CD4-positive, alpha-beta T cell treated with Interleukin-12 subunit alpha and Interleukin-12 subunit beta, for 1 hour (primary cell): Measurements from ENCODE around the gene VRTN.
A peak's percentile ranks its signal among the peaks of the same experiment; 100 is the strongest.

Source experiments
- DNase-seq: peaks from one replicate; pipeline ENCODE4 v3.0.0-alpha.2; 2020

Gene VRTN

GRCh38 chr14:74400031-74400685 is 51.9 kb downstream of the VRTN start:
- no peak for DNase-seq

GRCh38 chr14:74400919-74401503 is 52.7 kb downstream of the VRTN start:
- DNase-seq, result no peak

- DNase-seq, result peak; percentile 79
Measured at GRCh38 chr14:74401504-74402241, 53.4 kb downstream of the VRTN start.

- no peak for DNase-seq
Measured at GRCh38 chr14:74402401-74403251, 54.4 kb downstream of the VRTN start.

- DNase-seq, result no peak
Measured at GRCh38 chr14:74403619-74404417, 55.5 kb downstream of the VRTN start.

GRCh38 chr14:74404435-74404834 is 56.2 kb downstream of the VRTN start:
- DNase-seq, result no peak

- DNase-seq, result no peak
Measured at GRCh38 chr14:74405663-74406062, 57.4 kb downstream of the VRTN start.

- no peak for DNase-seq
Measured at GRCh38 chr14:74407021-74407800, 58.9 kb downstream of the VRTN start.

- DNase-seq, result no peak
Measured at GRCh38 chr14:74407801-74408154, 59.5 kb downstream of the VRTN start.

- no peak for DNase-seq
Measured at GRCh38 chr14:74408870-74409269, 60.6 kb downstream of the VRTN start.

GRCh38 chr14:74409441-74409840 is 61.2 kb downstream of the VRTN start:
- DNase-seq, result no peak
